ENCODE data around the gene LRGUK. TPM values are rescaled to one million over a fixed set of nuclear protein-coding genes. Genes with fewer than 3 reads are reported as not detected.

Gene LRGUK
- polyA plus RNA-seq, 4 donors = 0.03 to 0.22 TPM; not detected in 2

- Histone ChIP-seq H3K4me3 (ENCODE audit: low read depth in 1 of 3, low read length in 3 of 3) (no peak overlapping the region), H3K36me3 (ENCODE audit: control insufficient read depth in 3 of 3, insufficient read depth in 2 of 3, low read depth in 1 of 3, low read length in 3 of 3) (no peaks in the 10 kb centered on the region), H3K9me3 (ENCODE audit: control insufficient read depth in 2 of 2, insufficient read depth in 1 of 2, low read depth in 1 of 2, low read length in 1 of 2) (no peaks in the 10 kb centered on the region), H3K27ac (ENCODE audit: low read depth in 1 of 3, low read length in 2 of 3) (no peak overlapping the region), H3K27me3 (ENCODE audit: control insufficient read depth in 3 of 3, insufficient read depth in 3 of 3, low read length in 3 of 3) (no peaks in the 10 kb centered on the region), H3K4me1 (ENCODE audit: control insufficient read depth in 3 of 3, insufficient read depth in 2 of 3, low read depth in 1 of 3, low read length in 2 of 3) (no peaks in the 10 kb centered on the region)
- DNase-seq = no peak
- no peak for FAIRE-seq
- 73 to 86% (median 82%) methylated on average over 3 of the region's 3 CpGs for WGBS, 3 donors
Observed at GRCh38 chr7:134184767-134185166, 57.6 kb downstream of the LRGUK start.

GRCh38 chr7:134186027-134186426 lies 58.9 kb downstream of the LRGUK start:
- H3K4me1 ChIP-seq (ENCODE audit: control insufficient read depth in 3 of 3, insufficient read depth in 2 of 3, low read depth in 1 of 3, low read length in 2 of 3) = no peaks in the 10 kb centered on the region
- no peak for DNase-seq
- FAIRE-seq = no peak
- H3K27me3 ChIP-seq (ENCODE audit: control insufficient read depth in 3 of 3, insufficient read depth in 3 of 3, low read length in 3 of 3) = no peaks in the 10 kb centered on the region
- no peaks in the 10 kb centered on the region for H3K36me3 ChIP-seq (ENCODE audit: control insufficient read depth in 3 of 3, insufficient read depth in 2 of 3, low read depth in 1 of 3, low read length in 3 of 3)
- no peak overlapping the region for H3K4me3 ChIP-seq (ENCODE audit: low read depth in 1 of 3, low read length in 3 of 3)
- H3K27ac ChIP-seq (ENCODE audit: low read depth in 1 of 3, low read length in 2 of 3) = no peak overlapping the region
- WGBS, 3 donors = 58 to 63% (median 60%) methylated on average over 3 of the region's 3 CpGs
- H3K9me3 ChIP-seq (ENCODE audit: control insufficient read depth in 2 of 2, insufficient read depth in 1 of 2, low read depth in 1 of 2, low read length in 1 of 2) = no peaks in the 10 kb centered on the region

- FAIRE-seq (no peak), DNase-seq (no peak)
- Histone ChIP-seq H3K4me3 (ENCODE audit: low read depth in 1 of 3, low read length in 3 of 3) (no peak overlapping the region), H3K27ac (ENCODE audit: low read depth in 1 of 3, low read length in 2 of 3) (no peak overlapping the region), H3K36me3 (ENCODE audit: control insufficient read depth in 3 of 3, insufficient read depth in 2 of 3, low read depth in 1 of 3, low read length in 3 of 3) (no peaks in the 10 kb centered on the region), H3K27me3 (ENCODE audit: control insufficient read depth in 3 of 3, insufficient read depth in 3 of 3, low read length in 3 of 3) (no peaks in the 10 kb centered on the region), H3K4me1 (ENCODE audit: control insufficient read depth in 3 of 3, insufficient read depth in 2 of 3, low read depth in 1 of 3, low read length in 2 of 3) (no peaks in the 10 kb centered on the region), H3K9me3 (ENCODE audit: control insufficient read depth in 2 of 2, insufficient read depth in 1 of 2, low read depth in 1 of 2, low read length in 1 of 2) (no peaks in the 10 kb centered on the region)
- WGBS, 3 donors = 86 to 92% (median 89%) methylated on average over 2 of the region's 2 CpGs
Observed at GRCh38 chr7:134186801-134187200, 59.7 kb downstream of the LRGUK start.

- WGBS, 3 donors = 89 to 96% (median 93%) methylated on average over 1 of the region's 1 CpG
Observed at GRCh38 chr7:134187893-134188292, 60.8 kb downstream of the LRGUK start.

GRCh38 chr7:134188311-134188710 lies 61.2 kb downstream of the LRGUK start:
- 89 to 98% (median 90%) methylated on average over 4 of the region's 4 CpGs for WGBS, 3 donors
- H3K4me1 ChIP-seq (ENCODE audit: control insufficient read depth in 3 of 3, insufficient read depth in 2 of 3, low read depth in 1 of 3, low read length in 2 of 3) = no peaks in the 10 kb centered on the region
- no peaks in the 10 kb centered on the region for H3K9me3 ChIP-seq (ENCODE audit: control insufficient read depth in 2 of 2, insufficient read depth in 1 of 2, low read depth in 1 of 2, low read length in 1 of 2)
- no peak for FAIRE-seq
- H3K27ac ChIP-seq (ENCODE audit: low read depth in 1 of 3, low read length in 2 of 3) = no peak overlapping the region
- no peaks in the 10 kb centered on the region for H3K27me3 ChIP-seq (ENCODE audit: control insufficient read depth in 3 of 3, insufficient read depth in 3 of 3, low read length in 3 of 3)
- H3K36me3 ChIP-seq (ENCODE audit: control insufficient read depth in 3 of 3, insufficient read depth in 2 of 3, low read depth in 1 of 3, low read length in 3 of 3) = no peaks in the 10 kb centered on the region
- DNase-seq = no peak
- no peak overlapping the region for H3K4me3 ChIP-seq (ENCODE audit: low read depth in 1 of 3, low read length in 3 of 3)

More at GRCh38 chr7:134187893-134188292, 60.8 kb downstream of the LRGUK start:
- Histone ChIP-seq H3K36me3 (ENCODE audit: control insufficient read depth in 3 of 3, insufficient read depth in 2 of 3, low read depth in 1 of 3, low read length in 3 of 3) (no peaks in the 10 kb centered on the region), H3K27me3 (ENCODE audit: control insufficient read depth in 3 of 3, insufficient read depth in 3 of 3, low read length in 3 of 3) (no peaks in the 10 kb centered on the region), H3K27ac (ENCODE audit: low read depth in 1 of 3, low read length in 2 of 3) (no peak overlapping the region), H3K9me3 (ENCODE audit: control insufficient read depth in 2 of 2, insufficient read depth in 1 of 2, low read depth in 1 of 2, low read length in 1 of 2) (no peaks in the 10 kb centered on the region), H3K4me1 (ENCODE audit: control insufficient read depth in 3 of 3, insufficient read depth in 2 of 3, low read depth in 1 of 3, low read length in 2 of 3) (no peaks in the 10 kb centered on the region), H3K4me3 (ENCODE audit: low read depth in 1 of 3, low read length in 3 of 3) (no peak overlapping the region)
- DNase-seq (no peak), FAIRE-seq (no peak)

- DNase-seq (no peak), FAIRE-seq (no peak)
- no peak overlapping the region for H3K27ac ChIP-seq (ENCODE audit: low read depth in 1 of 3, low read length in 2 of 3)
- no peaks in the 10 kb centered on the region for H3K36me3 ChIP-seq (ENCODE audit: control insufficient read depth in 3 of 3, insufficient read depth in 2 of 3, low read depth in 1 of 3, low read length in 3 of 3)
- peaks cover 0 to 2% of the 10 kb centered on the region in 2 donors for H3K9me3 ChIP-seq (ENCODE audit: control insufficient read depth in 2 of 2, insufficient read depth in 1 of 2, low read depth in 1 of 2, low read length in 1 of 2)
- no peaks in the 10 kb centered on the region for H3K4me1 ChIP-seq (ENCODE audit: control insufficient read depth in 3 of 3, insufficient read depth in 2 of 3, low read depth in 1 of 3, low read length in 2 of 3)
- no peak overlapping the region for H3K4me3 ChIP-seq (ENCODE audit: low read depth in 1 of 3, low read length in 3 of 3)
- H3K27me3 ChIP-seq (ENCODE audit: control insufficient read depth in 3 of 3, insufficient read depth in 3 of 3, low read length in 3 of 3) = no peaks in the 10 kb centered on the region
Observed at GRCh38 chr7:134189559-134189958, 62.4 kb downstream of the LRGUK start.

- Histone ChIP-seq H3K27me3 (ENCODE audit: control insufficient read depth in 3 of 3, insufficient read depth in 3 of 3, low read length in 3 of 3) (no peaks in the 10 kb centered on the region), H3K4me3 (ENCODE audit: low read depth in 1 of 3, low read length in 3 of 3) (no peak overlapping the region), H3K36me3 (ENCODE audit: control insufficient read depth in 3 of 3, insufficient read depth in 2 of 3, low read depth in 1 of 3, low read length in 3 of 3) (no peaks in the 10 kb centered on the region), H3K27ac (ENCODE audit: low read depth in 1 of 3, low read length in 2 of 3) (no peak overlapping the region), H3K4me1 (ENCODE audit: control insufficient read depth in 3 of 3, insufficient read depth in 2 of 3, low read depth in 1 of 3, low read length in 2 of 3) (no peaks in the 10 kb centered on the region), H3K9me3 (ENCODE audit: control insufficient read depth in 2 of 2, insufficient read depth in 1 of 2, low read depth in 1 of 2, low read length in 1 of 2) (peaks cover 0 to 4% of the 10 kb centered on the region in 2 donors)
- DNase-seq = no peak
- FAIRE-seq = no peak
- 90 to 95% (median 91%) methylated on average over 3 of the region's 3 CpGs for WGBS, 3 donors
Observed at GRCh38 chr7:134191876-134192275, 64.7 kb downstream of the LRGUK start.

- H3K4me1 ChIP-seq (ENCODE audit: control insufficient read depth in 3 of 3, insufficient read depth in 2 of 3, low read depth in 1 of 3, low read length in 2 of 3) = no peaks in the 10 kb centered on the region
- FAIRE-seq (no peak), DNase-seq (no peak)
- no peak overlapping the region for H3K27ac ChIP-seq (ENCODE audit: low read depth in 1 of 3, low read length in 2 of 3)
- no peaks in the 10 kb centered on the region for H3K36me3 ChIP-seq (ENCODE audit: control insufficient read depth in 3 of 3, insufficient read depth in 2 of 3, low read depth in 1 of 3, low read length in 3 of 3)
- no peaks in the 10 kb centered on the region for H3K27me3 ChIP-seq (ENCODE audit: control insufficient read depth in 3 of 3, insufficient read depth in 3 of 3, low read length in 3 of 3)
- 73 to 93% (median 81%) methylated on average over 1 of the region's 1 CpG for WGBS, 3 donors
- peaks cover 0 to 4% of the 10 kb centered on the region in 2 donors for H3K9me3 ChIP-seq (ENCODE audit: control insufficient read depth in 2 of 2, insufficient read depth in 1 of 2, low read depth in 1 of 2, low read length in 1 of 2)
- H3K4me3 ChIP-seq (ENCODE audit: low read depth in 1 of 3, low read length in 3 of 3) = no peak overlapping the region
Observed at GRCh38 chr7:134193240-134193639, 66.1 kb downstream of the LRGUK start.

GRCh38 chr7:134195252-134195651 lies 68.1 kb downstream of the LRGUK start:
- DNase-seq = no peak
- no peak overlapping the region for H3K4me3 ChIP-seq (ENCODE audit: low read depth in 1 of 3, low read length in 3 of 3)
- H3K9me3 ChIP-seq (ENCODE audit: control insufficient read depth in 2 of 2, insufficient read depth in 1 of 2, low read depth in 1 of 2, low read length in 1 of 2) = peaks cover 0 to 4% of the 10 kb centered on the region in 2 donors
- H3K4me1 ChIP-seq (ENCODE audit: control insufficient read depth in 3 of 3, insufficient read depth in 2 of 3, low read depth in 1 of 3, low read length in 2 of 3) = no peaks in the 10 kb centered on the region
- H3K27ac ChIP-seq (ENCODE audit: low read depth in 1 of 3, low read length in 2 of 3) = no peak overlapping the region
- no peaks in the 10 kb centered on the region for H3K36me3 ChIP-seq (ENCODE audit: control insufficient read depth in 3 of 3, insufficient read depth in 2 of 3, low read depth in 1 of 3, low read length in 3 of 3)
- FAIRE-seq = no peak
- no peaks in the 10 kb centered on the region for H3K27me3 ChIP-seq (ENCODE audit: control insufficient read depth in 3 of 3, insufficient read depth in 3 of 3, low read length in 3 of 3)
